Caco-2 (cell line): ENCODE measurements around the gene SUMF2. TPM values are rescaled to one million over a fixed set of nuclear protein-coding genes. Genes with fewer than 3 reads are reported as not detected.
A peak's percentile ranks its signal among the peaks of the same experiment; 100 is the strongest.
"Not testable (repeated sequence)": the region's sequence is repeated elsewhere in the genome, so short reads cannot be mapped to it uniquely, and the experiment has no call there.

Experiments used
- BruUV-seq: library from RNA; stranded (reverse); fragments of 400-500 nt; replicated peaks from 2 replicates; lab custom pipeline; 2021; lab: Mats Ljungman, UMichigan
- CTCF ChIA-PET: fragments of 300-600 bp; sonication (Branson Sonifier 250); formaldehyde crosslinking; loops from one replicate; lab custom pipeline; 2022; ENCODE audit warnings: antibody characterized with exemption; lab: Charles Lee
- POLR2A ChIA-PET: fragments of 300-600 bp; sonication (Branson Sonifier 250); formaldehyde crosslinking; loops from one replicate; lab custom pipeline; 2022; ENCODE audit warnings: antibody characterized with exemption; lab: Charles Lee
- DNase-seq, 2 experiments: peaks; one replicate each; pipeline versions ENCODE4 v3.0.0 to v3.0.0-alpha.2; 2020 to 2022
- H3K27me3 ChIP-seq: replicated peaks from 2 replicates; pipeline ENCODE4 v1.6.0; 2011; ENCODE audit warnings: low read length; ENCODE audit not compliant: control insufficient read depth, insufficient read depth
- H3K36me3 ChIP-seq: 2 replicates; pipeline ENCODE4 v1.5.1; 2011; ENCODE audit warnings: low read length; ENCODE audit not compliant: control insufficient read depth, insufficient read depth
- H3K4me1 ChIP-seq: fragments of 250-450 bp; sonication (Bioruptor Pico); 2 replicates; pipeline ENCODE4 v1.5.1; 2020; ENCODE audit warnings: mild to moderate bottlenecking
- H3K4me3 ChIP-seq: 2 replicates; pipeline ENCODE4 v1.5.1; 2011; ENCODE audit warnings: low read depth, mild to moderate bottlenecking, control low read depth, low read length
- H3K9me3 ChIP-seq: fragments of 250-450 bp; sonication (Bioruptor Pico); 2 replicates; pipeline ENCODE4 v1.5.1; 2020; ENCODE audit warnings: mild to moderate bottlenecking, moderate library complexity
- H3K27ac Mint-ChIP-seq: one replicate; pipeline ENCODE4 v1.8.0; 2022; ENCODE audit warnings: mixed read lengths; ENCODE audit not compliant: unreplicated experiment
- H3K27me3 Mint-ChIP-seq: one replicate; pipeline ENCODE4 v1.8.0; 2022; ENCODE audit warnings: mixed read lengths; ENCODE audit not compliant: insufficient read depth, unreplicated experiment
- H3K36me3 Mint-ChIP-seq: one replicate; pipeline ENCODE4 v1.8.0; 2022; ENCODE audit warnings: mild to moderate bottlenecking, mixed read lengths; ENCODE audit not compliant: insufficient read depth, unreplicated experiment
- H3K4me1 Mint-ChIP-seq: one replicate; pipeline ENCODE4 v1.8.0; 2022; ENCODE audit warnings: low read depth, mixed read lengths; ENCODE audit not compliant: unreplicated experiment
- H3K4me3 Mint-ChIP-seq: one replicate; pipeline ENCODE4 v1.8.0; 2022; ENCODE audit warnings: mild to moderate bottlenecking, moderate library complexity, mixed read lengths; ENCODE audit not compliant: unreplicated experiment
- H3K9me3 Mint-ChIP-seq: one replicate; pipeline ENCODE4 v1.8.0; 2022; ENCODE audit warnings: mixed read lengths; ENCODE audit not compliant: unreplicated experiment
- CTCF ChIP-seq, 2 experiments: fragments of 200-600 bp in 1 of 2; IDR thresholded peaks; 1 replicate in 1 of 2; 2 replicates in 1 of 2; pipeline versions ENCODE4 v1.5.1 to v1.8.0; 2011 to 2022; ENCODE audit warnings: antibody characterized with exemption in 1 of 2, control low read depth in 1 of 2, inconsistent platforms in 1 of 2, low read depth in 1 of 2, low read length in 1 of 2, mild to moderate bottlenecking in 1 of 2, moderate library complexity in 1 of 2; ENCODE audit not compliant: insufficient read depth in 1 of 2, severe bottlenecking in 1 of 2, unreplicated experiment in 1 of 2
- intact Hi-C: fragments of 100-400 bp; cut with micrococcal nuclease; formaldehyde crosslinking; loops from one replicate; pipeline ENCODE4 v1.10.0; 2022; ENCODE audit not compliant: unreplicated experiment
- total RNA-seq: library from RNA; stranded (reverse); gene quantifications from 2 replicates; pipeline ENCODE4 v1.2.3, GENCODE V29; 2022

SUMF2 gene
- total RNA-seq, 1 experiment from 2014 or later = 172 TPM

DNA sequence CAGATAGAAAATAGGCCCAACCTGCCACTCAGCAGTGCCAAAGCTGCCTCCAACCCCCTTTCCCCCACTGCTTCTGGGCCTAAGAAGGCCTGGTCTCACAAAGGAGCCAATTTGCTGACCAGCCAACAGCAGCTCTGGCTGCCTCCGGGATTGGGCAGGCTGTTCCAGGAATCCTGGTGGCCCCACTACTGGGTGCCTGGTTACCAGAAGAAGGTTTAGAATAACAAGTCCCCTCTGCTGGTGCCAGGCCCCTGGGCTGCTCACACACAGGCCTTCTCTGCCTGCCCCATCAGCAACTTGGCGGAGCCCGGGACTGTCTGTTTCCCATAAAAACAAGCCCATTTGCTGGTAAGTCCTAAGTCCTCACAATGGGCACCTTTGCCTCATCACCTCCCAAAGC lies 27.5 kb downstream of the SUMF2 start:
- Mint-ChIP-seq H3K27ac (no peak overlapping the region), H3K27me3 (no peaks in the 10 kb centered on the region), H3K4me3 (no peak overlapping the region), H3K4me1 (no peaks in the 10 kb centered on the region), H3K9me3 (no peaks in the 10 kb centered on the region), H3K36me3 (peaks cover 18% of the 10 kb centered on the region)
- H3K27me3 ChIP-seq = no peaks in the 10 kb centered on the region
- ChIA-PET POLR2A (no interaction called here), CTCF (no interaction called here)
- H3K36me3 ChIP-seq = no peaks in the 10 kb centered on the region; the same call in 1 of the 2 replicates
- intact Hi-C loops = no loop called here
- no peaks in the 10 kb centered on the region for H3K9me3 ChIP-seq
- DNase-seq = no peak
- no TSS peak for BruUV-seq
- no peaks in the 10 kb centered on the region for H3K4me1 ChIP-seq
- no peak overlapping the region for H3K4me3 ChIP-seq
- TF ChIP-seq CTCF (IDR thresholded peaks at IDR 0.05; ENCODE audit: insufficient read depth in 1 of 2, low read depth in 1 of 2, low read length in 1 of 2, severe bottlenecking in 1 of 2, unreplicated experiment in 1 of 2) = no peak

GRCh38 chr7:56092388-56092787 lies 28.3 kb downstream of the SUMF2 start:
- POLR2A ChIA-PET, BruUV-seq: not testable (repeated sequence)

GRCh38 chr7:56092789-56093531 lies 28.9 kb downstream of the SUMF2 start, which contains the start of gene PHKG1:
PHKG1 (minus strand) TSS chr7:56092952; CDS start chr7:56088941, 4,011 bp downstream.
- CTCF ChIA-PET = interaction anchor here (0.5 to 0.9 kb wide), 4 partner anchors 46 to 86 kb away, joined by 3 to 14 read pairs (median 4); no protein-coding TSS in a partner anchor
- Histone ChIP-seq H3K36me3 (no peaks in the 10 kb centered on the region), H3K27me3 (no peaks in the 10 kb centered on the region), H3K9me3 (no peaks in the 10 kb centered on the region), H3K4me3 (no peak within 1 kb of the TSS), H3K4me1 (no peaks in the 10 kb centered on the region)
- no peaks in the 10 kb centered on the region for H3K27me3 Mint-ChIP-seq
- intact Hi-C loops = no loop called here
- H3K27ac Mint-ChIP-seq = no peak within 1 kb of the TSS
- no peak within 1 kb of the TSS for H3K4me3 Mint-ChIP-seq
- no TSS peak for BruUV-seq
- no peaks in the 10 kb centered on the region for H3K4me1 Mint-ChIP-seq
- POLR2A ChIA-PET = no interaction called here
- no peaks in the 10 kb centered on the region for H3K9me3 Mint-ChIP-seq
- TF ChIP-seq CTCF (IDR thresholded peaks at IDR 0.05; ENCODE audit: insufficient read depth in 1 of 2, low read depth in 1 of 2, low read length in 1 of 2, severe bottlenecking in 1 of 2, unreplicated experiment in 1 of 2) = peak; percentile 29 to 40
- DNase-seq = peak in 1 of 2 experiments; percentile 26
- peaks cover 18% of the 10 kb centered on the region for H3K36me3 Mint-ChIP-seq

More at GRCh38 chr7:56092388-56092787, 28.3 kb downstream of the SUMF2 start:
- H3K27me3 Mint-ChIP-seq, H3K27ac Mint-ChIP-seq, DNase-seq, H3K9me3 Mint-ChIP-seq, H3K4me3 Mint-ChIP-seq, intact Hi-C loops, H3K4me3 ChIP-seq, H3K4me1 ChIP-seq, H3K27me3 ChIP-seq, H3K36me3 ChIP-seq, H3K4me1 Mint-ChIP-seq, H3K9me3 ChIP-seq: not testable (repeated sequence)
- peaks cover 18% of the 10 kb centered on the region for H3K36me3 Mint-ChIP-seq
- CTCF ChIA-PET = interaction anchor here (0.7 to 0.9 kb wide), 3 partner anchors 46 to 85 kb away, joined by 3 to 14 read pairs (median 4); no protein-coding TSS in a partner anchor
